Measurements from ENCODE around the gene SORCS3. TPM values are rescaled to one million over a fixed set of nuclear protein-coding genes. Genes with fewer than 3 reads are reported as not detected.

SORCS3 gene
- total RNA-seq, 2 donors from 2014 or later = not detected

DNA sequence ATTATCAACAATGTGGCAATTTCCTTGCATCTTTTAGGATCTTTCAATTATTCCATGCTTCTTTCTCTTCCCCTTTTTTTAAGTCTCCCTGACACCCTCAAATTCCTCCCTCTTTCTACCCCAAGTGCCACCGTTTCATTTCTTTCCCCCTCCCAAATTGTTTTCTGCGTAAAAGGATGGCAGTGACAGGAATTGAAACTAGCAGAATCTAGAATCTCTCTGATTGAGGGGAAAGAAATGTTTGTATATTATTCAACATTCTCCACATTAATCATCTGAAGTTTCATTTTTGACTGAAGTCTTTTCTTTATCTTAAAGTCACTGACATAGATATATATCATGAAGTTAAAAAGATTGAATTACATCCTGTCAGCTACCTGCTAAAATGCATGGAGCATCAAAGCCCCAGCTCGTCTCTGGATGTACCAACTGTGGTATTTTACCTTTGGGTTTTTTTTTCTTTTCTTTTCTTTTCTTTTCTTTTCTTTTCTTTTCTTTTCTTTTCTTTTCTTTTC, 633.5 kb downstream of the SORCS3 start:
- peak in 1 of 2 donors; percentile 10 for DNase-seq (ENCODE audit: low spot score in 2 of 2)
- H3K9me3 Mint-ChIP-seq = no peaks in the 10 kb centered on the region
- peak overlapping the region in 1 of 2 donors; percentile 24 for H3K27ac Mint-ChIP-seq
- H3K36me3 Mint-ChIP-seq = no peaks in the 10 kb centered on the region
- peak; percentile 33 to 94 for ATAC-seq

DNA sequence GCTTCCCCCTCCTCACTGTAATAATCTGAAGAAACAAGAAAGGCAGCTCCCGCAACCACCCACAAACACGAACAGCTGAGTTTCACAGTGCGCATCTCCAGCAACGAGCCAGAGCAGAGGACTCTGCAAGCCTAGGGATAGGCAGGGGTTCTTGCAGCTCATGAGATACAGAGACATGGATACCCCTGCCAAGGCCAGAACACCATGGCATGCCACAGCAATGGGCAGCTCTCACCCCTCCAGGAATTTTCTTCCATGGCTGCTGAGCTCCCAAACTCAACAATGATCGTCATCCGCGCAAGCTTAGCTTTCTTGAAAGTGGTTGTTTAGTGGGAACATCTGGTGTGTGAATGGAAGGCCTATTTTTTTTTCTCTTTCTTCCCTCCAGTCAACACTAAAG, 637.3 kb downstream of the SORCS3 start:
- no peak for ATAC-seq
- Mint-ChIP-seq H3K9me3 (no peaks in the 10 kb centered on the region), H3K27ac (no peak overlapping the region), H3K36me3 (no peaks in the 10 kb centered on the region)
- no peak for DNase-seq (ENCODE audit: low spot score in 2 of 2)

DNA sequence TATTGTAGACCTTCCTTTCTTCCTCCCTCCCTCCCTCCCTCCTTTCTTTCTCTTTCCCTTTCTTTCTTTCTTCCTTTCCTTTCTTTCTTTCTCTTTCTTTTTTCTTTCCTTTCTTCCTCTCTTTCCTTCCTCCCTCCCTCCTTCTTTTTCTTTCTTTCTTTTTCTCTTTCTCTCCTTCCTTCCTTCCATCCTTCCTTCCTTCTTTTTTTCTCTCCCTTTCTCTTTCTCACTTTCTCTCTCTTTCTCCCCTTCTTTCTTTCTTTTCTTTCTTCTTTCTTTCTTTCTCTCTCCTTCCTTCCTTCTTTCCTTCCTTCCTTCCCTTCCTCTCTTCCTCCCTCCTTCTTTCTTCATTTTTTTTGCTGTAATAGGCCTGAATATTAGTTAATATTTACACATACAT, 638.0 kb downstream of the SORCS3 start:
- Mint-ChIP-seq H3K36me3 (no peaks in the 10 kb centered on the region), H3K9me3 (no peaks in the 10 kb centered on the region), H3K27ac (no peak overlapping the region)
- ATAC-seq (no peak), DNase-seq (ENCODE audit: low spot score in 2 of 2) (no peak)

DNA sequence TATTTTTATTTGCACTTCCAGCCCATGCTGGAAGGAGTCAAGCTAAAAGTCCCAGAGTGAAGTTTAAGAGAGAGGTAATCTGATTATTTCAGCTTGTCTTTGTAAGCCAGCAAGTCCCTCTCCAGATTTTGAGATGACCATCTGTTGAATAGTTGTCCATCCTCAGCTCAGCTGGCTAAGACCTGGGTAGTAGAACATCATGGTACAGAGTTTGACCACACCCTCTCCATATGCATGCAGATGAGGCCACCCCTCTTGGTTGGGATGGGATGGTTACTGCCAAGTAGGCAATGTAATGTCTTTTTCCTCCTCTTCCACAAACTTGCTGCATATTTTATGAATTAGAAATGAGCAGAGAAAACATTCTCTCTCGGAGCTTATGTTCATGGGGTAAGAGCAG, 639.8 kb downstream of the SORCS3 start:
- no peaks in the 10 kb centered on the region for H3K36me3 Mint-ChIP-seq
- DNase-seq (ENCODE audit: low spot score in 2 of 2) (no peak), ATAC-seq (no peak)
- no peaks in the 10 kb centered on the region for H3K9me3 Mint-ChIP-seq
- no peak overlapping the region for H3K27ac Mint-ChIP-seq

DNA sequence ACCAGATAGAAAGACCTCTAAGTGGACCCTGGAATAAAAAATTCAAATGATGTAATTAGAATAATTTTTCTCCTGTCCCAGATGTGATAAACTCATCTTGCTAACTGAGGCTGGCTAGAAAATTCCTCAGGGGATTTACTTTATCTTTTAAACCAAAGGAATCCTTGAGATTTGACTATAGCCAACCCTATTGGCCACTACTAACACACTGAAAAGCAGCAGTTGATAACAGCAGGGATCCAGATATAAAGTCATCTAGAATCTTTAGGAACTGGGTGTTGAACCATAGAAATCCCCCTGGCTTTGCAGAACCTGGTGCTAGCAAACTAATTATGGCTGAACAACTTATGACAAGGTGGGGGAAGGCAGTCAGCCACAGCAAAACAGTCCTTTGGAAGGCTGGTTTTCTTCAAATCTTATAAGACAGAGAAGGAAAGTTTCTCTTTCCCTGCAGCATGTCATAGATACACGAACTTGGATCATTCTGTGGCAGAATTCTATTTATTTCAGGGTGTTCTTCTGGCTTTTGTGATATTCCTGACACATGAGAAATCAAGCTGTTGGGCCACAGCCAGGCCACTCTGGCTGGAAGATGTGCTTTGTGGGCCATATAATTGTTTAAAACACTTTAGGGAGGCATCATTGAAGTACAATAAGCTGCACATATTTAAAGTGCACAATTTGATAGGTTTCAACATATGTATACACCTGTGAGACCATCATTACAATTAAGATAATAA, 643.6 kb downstream of the SORCS3 start:
- Mint-ChIP-seq H3K9me3 (no peaks in the 10 kb centered on the region), H3K27ac (no peak overlapping the region), H3K36me3 (no peaks in the 10 kb centered on the region)
- no peak for DNase-seq (ENCODE audit: low spot score in 2 of 2)
- no peak for ATAC-seq

DNA sequence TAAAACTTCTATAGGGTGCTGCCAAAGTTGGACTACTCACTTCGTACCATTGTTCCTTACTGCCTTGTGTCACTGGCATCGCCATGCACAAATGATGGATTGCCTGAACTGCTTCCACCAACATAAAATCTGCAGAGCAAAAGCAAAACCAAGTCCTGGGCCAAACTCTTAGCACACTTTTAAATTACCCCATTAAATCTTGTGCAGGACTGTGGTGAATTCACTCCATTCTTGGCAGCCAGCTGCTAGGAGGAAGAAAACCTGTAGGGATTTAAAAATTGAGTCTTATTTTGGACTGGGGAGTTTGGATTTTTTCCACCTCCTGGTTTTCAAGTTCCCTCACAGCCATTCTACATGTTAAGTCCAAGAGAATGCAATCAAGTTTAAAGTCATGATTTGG, 646.9 kb downstream of the SORCS3 start:
- no peak for ATAC-seq
- Mint-ChIP-seq H3K36me3 (no peaks in the 10 kb centered on the region), H3K27ac (no peak overlapping the region)

DNA sequence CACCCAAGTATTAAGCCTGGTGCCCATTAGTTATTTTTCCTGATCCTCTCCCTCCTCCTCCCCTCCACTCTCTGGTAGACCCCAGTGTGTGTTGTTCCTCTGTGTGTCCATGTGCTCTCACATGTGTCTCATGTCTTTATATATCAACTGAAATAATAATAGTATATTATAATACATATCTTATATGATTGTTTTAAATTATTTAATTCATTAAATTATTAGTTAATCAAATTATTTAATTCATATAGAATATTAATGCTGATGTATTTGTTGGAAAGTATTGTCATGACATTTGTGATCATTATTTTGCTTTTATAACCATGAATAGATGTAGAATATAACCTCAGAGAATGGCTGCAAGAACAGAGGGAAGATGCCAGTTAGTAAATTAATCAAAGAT, 647.5 kb downstream of the SORCS3 start:
- H3K36me3 Mint-ChIP-seq = no peaks in the 10 kb centered on the region
- H3K9me3 Mint-ChIP-seq = no peaks in the 10 kb centered on the region
- DNase-seq (ENCODE audit: low spot score in 2 of 2) (no peak), ATAC-seq (no peak)
- H3K27ac Mint-ChIP-seq = no peak overlapping the region

More for the DNA sequence above, 646.9 kb downstream of the SORCS3 start:
- DNase-seq (ENCODE audit: low spot score in 2 of 2) = no peak
- H3K9me3 Mint-ChIP-seq = no peaks in the 10 kb centered on the region

DNA sequence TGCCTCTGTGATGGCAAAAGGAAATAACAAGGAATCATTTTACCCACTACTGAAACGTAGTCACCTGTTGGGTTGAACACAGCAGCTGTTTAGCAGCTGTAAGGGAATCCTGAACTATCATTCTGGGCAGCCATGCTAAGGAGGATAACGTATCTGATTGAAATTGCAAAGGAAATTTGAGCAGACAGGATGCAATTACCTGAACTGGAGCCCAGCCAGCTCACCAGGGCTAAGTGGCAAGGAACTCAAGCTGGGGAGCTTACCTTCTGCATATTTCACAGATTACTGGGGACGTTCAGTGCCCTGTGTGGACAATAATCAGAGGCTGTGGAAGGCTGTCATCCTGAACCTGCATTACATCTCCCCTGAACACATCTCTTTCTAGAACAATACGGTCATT, 650.5 kb downstream of the SORCS3 start:
- Mint-ChIP-seq H3K9me3 (peaks cover 7 to 9% of the 10 kb centered on the region in 2 donors), H3K27ac (no peak overlapping the region), H3K36me3 (no peaks in the 10 kb centered on the region)
- ATAC-seq = no peak
- no peak for DNase-seq (ENCODE audit: low spot score in 2 of 2)

DNA sequence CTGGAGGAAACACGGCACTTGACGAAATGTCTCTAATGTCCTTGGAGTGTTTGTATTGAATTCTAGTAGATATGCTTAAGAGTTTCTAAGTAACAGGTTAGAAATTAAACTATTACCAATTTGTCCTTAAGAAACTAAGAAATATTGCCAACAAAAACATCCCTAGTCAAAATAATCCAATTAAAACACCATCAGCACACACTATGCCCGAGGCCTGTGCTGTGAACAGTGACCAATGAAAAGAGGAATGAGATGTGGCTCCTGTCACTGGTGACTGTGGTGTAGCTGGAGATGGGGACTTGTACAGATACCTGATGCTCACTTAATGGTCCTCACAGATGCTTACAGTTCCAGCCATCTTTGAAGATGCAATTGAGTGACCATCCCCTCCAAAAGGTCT, 651.1 kb downstream of the SORCS3 start:
- Mint-ChIP-seq H3K36me3 (no peaks in the 10 kb centered on the region), H3K27ac (no peak overlapping the region), H3K9me3 (peaks cover 7 to 9% of the 10 kb centered on the region in 2 donors)
- ATAC-seq (no peak), DNase-seq (ENCODE audit: low spot score in 2 of 2) (no peak)
